ENCODE data around the gene SARDH. TPM values are rescaled to one million over a fixed set of nuclear protein-coding genes. Genes with fewer than 3 reads are reported as not detected.
"Not testable (repeated sequence)": the region's sequence is repeated elsewhere in the genome, so short reads cannot be mapped to it uniquely, and the experiment has no call there.

SARDH gene
- total RNA-seq, 4 donors from 2014 or later: 0.39 to 2.9 (median 0.51) TPM

- no peak overlapping the region for H3K27ac ChIP-seq (replicated peaks in 1 of 4)
- 87% methylated on average over 3 of the region's 3 CpGs for WGBS
- no peak overlapping the region for H3K4me3 ChIP-seq
- H3K36me3 ChIP-seq: no peaks in the 10 kb centered on the region
- H3K4me1 ChIP-seq: no peaks in the 10 kb centered on the region
- TF ChIP-seq EP300 (IDR thresholded peaks at IDR 0.05): no peak
- TF ChIP-seq POLR2AphosphoS5 (IDR thresholded peaks at IDR 0.05): no peak
- no peak for TF ChIP-seq CTCF (IDR thresholded peaks at IDR 0.05)
- TF ChIP-seq POLR2A (IDR thresholded peaks at IDR 0.05; ENCODE audit: low read depth): no peak
- peaks cover 0 to 23% (median 4%) of the 10 kb centered on the region in 4 donors for H3K9me3 ChIP-seq
- DNase-seq (ENCODE audit: extremely low spot score): no peak
- intact Hi-C loops (cut with DNase I): no loop called here
- peaks cover 0 to 59% (median 0%) of the 10 kb centered on the region in 4 donors for H3K27me3 ChIP-seq
Observed at GRCh38 chr9:133627341-133627740, 110.8 kb downstream of the SARDH start.

- H3K27ac ChIP-seq (replicated peaks in 1 of 4); intact Hi-C loops (cut with DNase I); DNase-seq (ENCODE audit: extremely low spot score); H3K4me3 ChIP-seq; H3K4me1 ChIP-seq; H3K36me3 ChIP-seq: not testable (repeated sequence)
- H3K27me3 ChIP-seq: peaks cover 0 to 55% (median 0%) of the 10 kb centered on the region in 4 donors
- peaks cover 0 to 23% (median 4%) of the 10 kb centered on the region in 4 donors for H3K9me3 ChIP-seq
Observed at GRCh38 chr9:133626008-133626407, 112.1 kb downstream of the SARDH start.

GRCh38 chr9:133622555-133622954 is 115.6 kb downstream of the SARDH start:
- Histone ChIP-seq H3K9me3 (peaks cover 0 to 23% (median 4%) of the 10 kb centered on the region in 4 donors), H3K27me3 (peaks cover 0 to 55% (median 0%) of the 10 kb centered on the region in 4 donors), H3K4me1 (no peaks in the 10 kb centered on the region), H3K36me3 (no peaks in the 10 kb centered on the region), H3K4me3 (no peak overlapping the region), H3K27ac (replicated peaks in 1 of 4) (no peak overlapping the region)
- WGBS: 50% methylated on average over 3 of the region's 5 CpGs
- intact Hi-C loops (cut with DNase I): no loop called here
- DNase-seq (ENCODE audit: extremely low spot score): no peak
- TF ChIP-seq EP300 (IDR thresholded peaks at IDR 0.05) (no peak), CTCF (IDR thresholded peaks at IDR 0.05) (no peak), POLR2AphosphoS5 (IDR thresholded peaks at IDR 0.05) (no peak), POLR2A (IDR thresholded peaks at IDR 0.05; ENCODE audit: low read depth) (no peak)

- intact Hi-C loops (cut with DNase I): no loop called here
- H3K4me3 ChIP-seq: no peak overlapping the region
- WGBS: 76% methylated on average over 11 of the region's 11 CpGs
- DNase-seq (ENCODE audit: extremely low spot score): no peak
- TF ChIP-seq EP300 (IDR thresholded peaks at IDR 0.05): no peak
- TF ChIP-seq POLR2AphosphoS5 (IDR thresholded peaks at IDR 0.05): no peak
- no peak for TF ChIP-seq CTCF (IDR thresholded peaks at IDR 0.05)
- TF ChIP-seq POLR2A (IDR thresholded peaks at IDR 0.05; ENCODE audit: low read depth): no peak
- H3K9me3 ChIP-seq: peaks cover 0 to 17% (median 4%) of the 10 kb centered on the region in 4 donors
- no peaks in the 10 kb centered on the region for H3K4me1 ChIP-seq
- no peaks in the 10 kb centered on the region for H3K36me3 ChIP-seq
- no peak overlapping the region for H3K27ac ChIP-seq (replicated peaks in 1 of 4)
- peaks cover 0 to 63% (median 0%) of the 10 kb centered on the region in 4 donors for H3K27me3 ChIP-seq
Observed at GRCh38 chr9:133621725-133622267, 116.4 kb downstream of the SARDH start.

- Histone ChIP-seq H3K27ac (replicated peaks in 1 of 4) (no peak overlapping the region), H3K9me3 (no peaks in the 10 kb centered on the region), H3K27me3 (peaks cover 0 to 78% (median 0%) of the 10 kb centered on the region in 4 donors), H3K36me3 (no peaks in the 10 kb centered on the region), H3K4me3 (no peak overlapping the region), H3K4me1 (no peaks in the 10 kb centered on the region)
- no peak for DNase-seq (ENCODE audit: extremely low spot score)
- intact Hi-C loops (cut with DNase I): no loop called here
- TF ChIP-seq POLR2A (IDR thresholded peaks at IDR 0.05; ENCODE audit: low read depth) (no peak), EP300 (IDR thresholded peaks at IDR 0.05) (no peak), POLR2AphosphoS5 (IDR thresholded peaks at IDR 0.05) (no peak), CTCF (IDR thresholded peaks at IDR 0.05) (no peak)
- 23% methylated on average over 8 of the region's 8 CpGs for WGBS
Observed at GRCh38 chr9:133619791-133620190, 118.4 kb downstream of the SARDH start.

All from esophagus muscularis mucosa (tissue), 4 donors.